H9 (cell line): ENCODE measurements around the gene HRH1. TPM values are rescaled to one million over a fixed set of nuclear protein-coding genes. Genes with fewer than 3 reads are reported as not detected.

Source experiments
- DNase-seq: peaks from one replicate; pipeline ENCODE4 v3.0.0-alpha.2; 2017
- H2AFZ ChIP-seq: one replicate; pipeline ENCODE4 v1.6.1; 2013; ENCODE audit warnings: mild to moderate bottlenecking, low read length, control low read depth, moderate library complexity
- H2AK5ac ChIP-seq: 2 replicates; pipeline ENCODE4 v1.6.1; 2013; ENCODE audit warnings: low read length, control low read depth, mixed read lengths; ENCODE audit not compliant: insufficient read length
- H2BK120ac ChIP-seq: one replicate; pipeline ENCODE4 v1.6.1; 2013; ENCODE audit warnings: low read depth, mild to moderate bottlenecking, low read length, control low read depth, inconsistent platforms; ENCODE audit not compliant: poor library complexity, severe bottlenecking
- H2BK12ac ChIP-seq: 2 replicates; pipeline ENCODE4 v1.6.1; 2013; ENCODE audit warnings: low read length, control low read depth, mixed read lengths, low read depth; ENCODE audit not compliant: insufficient read length
- H2BK15ac ChIP-seq: 2 replicates; pipeline ENCODE4 v1.6.1; 2013; ENCODE audit warnings: low read depth, low read length, control low read depth
- H2BK20ac ChIP-seq: one replicate; pipeline ENCODE4 v1.6.1; 2013; ENCODE audit warnings: low read depth, mild to moderate bottlenecking, low read length, control low read depth, inconsistent platforms; ENCODE audit not compliant: poor library complexity, severe bottlenecking
- H2BK5ac ChIP-seq: 2 replicates; pipeline ENCODE4 v1.6.1; 2013; ENCODE audit warnings: low read length, control low read depth, mixed read lengths; ENCODE audit not compliant: insufficient read length
- H3K14ac ChIP-seq: 2 replicates; pipeline ENCODE4 v1.6.1; 2013; ENCODE audit warnings: low read length, control low read depth; ENCODE audit not compliant: insufficient read depth
- H3K18ac ChIP-seq: 2 replicates; pipeline ENCODE4 v1.6.1; 2013; ENCODE audit warnings: low read depth, mild to moderate bottlenecking, mixed read lengths, low read length, control low read depth; ENCODE audit not compliant: insufficient read length
- H3K23ac ChIP-seq: 2 replicates; pipeline ENCODE4 v1.6.1; 2013; ENCODE audit warnings: low read length, control low read depth, mixed read lengths, low read depth; ENCODE audit not compliant: insufficient read length
- H3K23me2 ChIP-seq: 2 replicates; pipeline ENCODE4 v1.6.1; 2013; ENCODE audit warnings: low read depth, mild to moderate bottlenecking, mixed read lengths, low read length, control low read depth; ENCODE audit not compliant: insufficient read length, poor library complexity, severe bottlenecking
- H3K27ac ChIP-seq: 2 replicates; pipeline ENCODE4 v1.5.1; 2013; ENCODE audit warnings: low read length, control low read depth, mixed read lengths, low read depth; ENCODE audit not compliant: insufficient read length
- H3K27me3 ChIP-seq: 2 replicates; pipeline ENCODE4 v1.6.1; 2013; ENCODE audit warnings: low read length, control low read depth, inconsistent platforms; ENCODE audit not compliant: insufficient read depth
- H3K4ac ChIP-seq: 2 replicates; pipeline ENCODE4 v1.6.1; 2013; ENCODE audit warnings: low read depth, mild to moderate bottlenecking, control low read depth, inconsistent platforms, low read length, moderate library complexity
- H3K4me1 ChIP-seq: 2 replicates; pipeline ENCODE4 v1.6.1; 2013; ENCODE audit warnings: low read length, control low read depth, inconsistent platforms; ENCODE audit not compliant: insufficient read depth
- H3K4me2 ChIP-seq: 2 replicates; pipeline ENCODE4 v1.6.1; 2013; ENCODE audit warnings: low read length, control low read depth, mixed read lengths; ENCODE audit not compliant: insufficient read length, insufficient read depth
- H3K56ac ChIP-seq: 2 replicates; pipeline ENCODE4 v1.6.1; 2013; ENCODE audit warnings: low read depth, mild to moderate bottlenecking, mixed read lengths, low read length, control low read depth; ENCODE audit not compliant: insufficient read length
- H3K79me1 ChIP-seq: 2 replicates; pipeline ENCODE4 v1.6.1; 2013; ENCODE audit warnings: low read depth, mild to moderate bottlenecking, moderate library complexity, low read length, control low read depth, inconsistent platforms; ENCODE audit not compliant: insufficient read depth, poor library complexity, severe bottlenecking
- H3K79me2 ChIP-seq: 2 replicates; pipeline ENCODE4 v1.6.1; 2013; ENCODE audit warnings: low read length, control low read depth, inconsistent platforms; ENCODE audit not compliant: insufficient read depth
- H3K9ac ChIP-seq: 2 replicates; pipeline ENCODE4 v1.6.1; 2013; ENCODE audit warnings: low read length, control low read depth, mixed read lengths; ENCODE audit not compliant: insufficient read length; ENCODE audit errors: extremely low read depth
- H3K9me3 ChIP-seq: one replicate; pipeline ENCODE4 v1.6.1; 2013; ENCODE audit warnings: low read depth, low read length, inconsistent platforms; ENCODE audit not compliant: control insufficient read depth
- H3T11ph ChIP-seq: one replicate; pipeline ENCODE4 v1.6.1; 2013; ENCODE audit warnings: mild to moderate bottlenecking, low read length, control low read depth, inconsistent platforms
- H4K20me1 ChIP-seq: one replicate; pipeline ENCODE4 v1.6.1; 2013; ENCODE audit not compliant: control insufficient read depth, insufficient read length, insufficient read depth
- H4K5ac ChIP-seq: 2 replicates; pipeline ENCODE4 v1.6.1; 2013; ENCODE audit warnings: low read depth, mild to moderate bottlenecking, mixed read lengths, low read length, control low read depth; ENCODE audit not compliant: insufficient read length
- H4K8ac ChIP-seq: replicated peaks from 2 replicates; pipeline ENCODE4 v1.6.1; 2013; ENCODE audit warnings: low read length, control low read depth, mixed read lengths, low read depth; ENCODE audit not compliant: insufficient read length
- H4K91ac ChIP-seq: 2 replicates; pipeline ENCODE4 v1.6.1; 2013; ENCODE audit warnings: low read depth, mild to moderate bottlenecking, moderate library complexity, mixed read lengths, low read length, control low read depth; ENCODE audit not compliant: insufficient read length
- H3K27ac Mint-ChIP-seq, 3 experiments: 2 replicates in 2 of 3; 3 replicates in 1 of 3; pipeline ENCODE4 v1.8.0; 2020 to 2021; ENCODE audit warnings: mixed read lengths in 3 of 3, mild to moderate bottlenecking in 1 of 3, moderate library complexity in 1 of 3
- H3K27me3 Mint-ChIP-seq: 2 replicates; pipeline ENCODE4 v1.8.0; 2021; ENCODE audit warnings: low read depth, mild to moderate bottlenecking, moderate library complexity, mixed read lengths
- H3K36me3 Mint-ChIP-seq, 3 experiments: 2 replicates in 2 of 3; 3 replicates in 1 of 3; pipeline ENCODE4 v1.8.0; 2020 to 2021; ENCODE audit warnings: low read depth in 3 of 3, mixed read lengths in 3 of 3; ENCODE audit not compliant: insufficient read depth in 1 of 3
- H3K4me1 Mint-ChIP-seq, 2 experiments: 2 replicates each; pipeline ENCODE4 v1.8.0; 2020; ENCODE audit warnings: mixed read lengths in 2 of 2
- H3K4me3 Mint-ChIP-seq, 2 experiments: 2 replicates in 1 of 2; 3 replicates in 1 of 2; pipeline ENCODE4 v1.8.0; 2020 to 2021; ENCODE audit warnings: mild to moderate bottlenecking in 2 of 2, mixed read lengths in 2 of 2, moderate library complexity in 1 of 2
- H3K9me3 Mint-ChIP-seq, 2 experiments: 2 replicates in 1 of 2; 3 replicates in 1 of 2; pipeline ENCODE4 v1.8.0; 2020; ENCODE audit warnings: mild to moderate bottlenecking in 2 of 2, mixed read lengths in 2 of 2, moderate library complexity in 1 of 2
- CTCF ChIP-seq: fragments of 200-600 bp; sonication (generic); conservative IDR thresholded peaks from 3 replicates; pipeline ENCODE4 v1.8.0; 2021; ENCODE audit warnings: antibody characterized with exemption, mild to moderate bottlenecking
- WGBS: extraction: QIAGEN DNeasy Blood & Tissue Kit; methylation state at CpG from one replicate; pipeline ENCODE4 v1.1.7; 2013; ENCODE audit warnings: missing lambda C conversion rate, low lambda C conversion rate, mixed read lengths; ENCODE audit not compliant: insufficient read length; ENCODE audit errors: extremely low coverage; 5-methylcytosine and 5-hydroxymethylcytosine counted together
- total RNA-seq: library from RNA; stranded (reverse); gene quantifications from 2 replicates; pipeline ENCODE4 v1.2.1, GENCODE V29; 2021

The HRH1 gene
- total RNA-seq, 1 experiment from 2014 or later: 0.74 TPM

- Histone ChIP-seq H3K4me2 (no peak overlapping the region), H3K23ac (no peak overlapping the region), H3K18ac (no peak overlapping the region), H2BK5ac (no peak overlapping the region), H3K79me2 (no peaks in the 10 kb centered on the region), H2AK5ac (no peak overlapping the region), H4K5ac (no peak overlapping the region), H2AFZ (no peak overlapping the region), H3K14ac (no peak overlapping the region), H2BK20ac (no peak overlapping the region), H2BK120ac (no peak overlapping the region), H4K8ac (no peak overlapping the region), H3K4me1 (no peaks in the 10 kb centered on the region), H3K27me3 (no peaks in the 10 kb centered on the region), H3K9ac (no peak overlapping the region), H3K27ac (no peak overlapping the region), H3K4ac (no peak overlapping the region), H4K91ac (no peak overlapping the region), H3K23me2 (no peaks in the 10 kb centered on the region), H4K20me1 (no peaks in the 10 kb centered on the region), H3T11ph (no peak overlapping the region), H2BK15ac (no peak overlapping the region), H3K9me3 (no peaks in the 10 kb centered on the region), H3K79me1 (no peaks in the 10 kb centered on the region), H3K56ac (no peak overlapping the region), H2BK12ac (no peak overlapping the region)
- TF ChIP-seq CTCF: no peak
- H3K4me3 Mint-ChIP-seq: no peak overlapping the region
- no peaks in the 10 kb centered on the region for H3K9me3 Mint-ChIP-seq
- no peaks in the 10 kb centered on the region for H3K4me1 Mint-ChIP-seq
- WGBS: no CpG with 5 or more reads among the region's 7 CpGs
- no peak for DNase-seq
- no peaks in the 10 kb centered on the region for H3K27me3 Mint-ChIP-seq
- no peak overlapping the region for H3K27ac Mint-ChIP-seq
- H3K36me3 Mint-ChIP-seq: no peaks in the 10 kb centered on the region; a peak in 1 of 7 replicates
Observed at GRCh38 chr3:11288786-11289637, 134.7 kb downstream of the HRH1 start.
